Endothelial cell (in vitro differentiated cells): Measurements from ENCODE around the gene MED15. TPM values are rescaled to one million over a fixed set of nuclear protein-coding genes. Genes with fewer than 3 reads are reported as not detected.
"Not testable (repeated sequence)": the region's sequence is repeated elsewhere in the genome, so short reads cannot be mapped to it uniquely, and the experiment has no call there.

Experiments
- DNase-seq: peaks from one replicate; pipeline ENCODE4 v3.0.0; 2021; ENCODE audit warnings: low spot score
- H3K27ac Mint-ChIP-seq: one replicate; pipeline ENCODE4 v1.8.0; 2021; ENCODE audit warnings: mixed read lengths, inconsistent platforms; ENCODE audit not compliant: unreplicated experiment
- H3K27me3 Mint-ChIP-seq: one replicate; pipeline ENCODE4 v1.8.0; 2021; ENCODE audit warnings: mild to moderate bottlenecking, moderate library complexity, mixed read lengths, inconsistent platforms; ENCODE audit not compliant: unreplicated experiment
- H3K36me3 Mint-ChIP-seq: one replicate; pipeline ENCODE4 v1.8.0; 2021; ENCODE audit warnings: mild to moderate bottlenecking, low read depth, mixed read lengths, inconsistent platforms; ENCODE audit not compliant: unreplicated experiment
- H3K4me1 Mint-ChIP-seq: one replicate; pipeline ENCODE4 v1.8.0; 2021; ENCODE audit warnings: mild to moderate bottlenecking, mixed read lengths, inconsistent platforms; ENCODE audit not compliant: unreplicated experiment
- H3K4me3 Mint-ChIP-seq: one replicate; pipeline ENCODE4 v1.8.0; 2021; ENCODE audit warnings: mild to moderate bottlenecking, mixed read lengths, inconsistent platforms; ENCODE audit not compliant: unreplicated experiment
- H3K9me3 Mint-ChIP-seq: one replicate; pipeline ENCODE4 v1.8.0; 2021; ENCODE audit warnings: mixed read lengths, inconsistent platforms; ENCODE audit not compliant: unreplicated experiment
- CTCF ChIP-seq: fragments of 200-600 bp; sonication (generic); IDR thresholded peaks from one replicate; pipeline ENCODE4 v1.5.0; 2021; ENCODE audit warnings: antibody characterized with exemption; ENCODE audit not compliant: unreplicated experiment
- total RNA-seq: library from RNA; stranded (reverse); fragmentation: NEBNext Ultra II Directional; extraction: Animal tissue kit (Norgen Biotek cat#: 25700); gene quantifications from one replicate; pipeline ENCODE4 v1.2.1, GENCODE V29; 2021; ENCODE audit not compliant: unreplicated experiment

MED15 gene
- total RNA-seq, 1 donor from 2014 or later, result 165 TPM

GRCh38 chr22:20619045-20619892 lies 111.9 kb downstream of the MED15 start:
- Mint-ChIP-seq H3K36me3 (no peaks in the 10 kb centered on the region), H3K27me3 (no peaks in the 10 kb centered on the region), H3K4me1 (peaks cover 3% of the 10 kb centered on the region), H3K9me3 (no peaks in the 10 kb centered on the region), H3K4me3 (no peak overlapping the region), H3K27ac (no peak overlapping the region)
- TF ChIP-seq CTCF, result no peak
- no peak for DNase-seq

GRCh38 chr22:20619893-20620194 lies 112.4 kb downstream of the MED15 start:
- not testable (repeated sequence) for H3K27me3 Mint-ChIP-seq, H3K36me3 Mint-ChIP-seq, H3K9me3 Mint-ChIP-seq, DNase-seq, H3K27ac Mint-ChIP-seq, H3K4me1 Mint-ChIP-seq, H3K4me3 Mint-ChIP-seq

GRCh38 chr22:20621162-20621561 lies 113.8 kb downstream of the MED15 start:
- no peak overlapping the region for H3K4me3 Mint-ChIP-seq
- no peaks in the 10 kb centered on the region for H3K36me3 Mint-ChIP-seq
- no peak for DNase-seq
- no peak for TF ChIP-seq CTCF
- peaks cover 3% of the 10 kb centered on the region for H3K4me1 Mint-ChIP-seq
- H3K27me3 Mint-ChIP-seq, result no peaks in the 10 kb centered on the region
- H3K9me3 Mint-ChIP-seq, result no peaks in the 10 kb centered on the region
- no peak overlapping the region for H3K27ac Mint-ChIP-seq

- H3K27ac Mint-ChIP-seq, result no peak overlapping the region
- DNase-seq, result no peak
- no peaks in the 10 kb centered on the region for H3K27me3 Mint-ChIP-seq
- H3K9me3 Mint-ChIP-seq, result no peaks in the 10 kb centered on the region
- no peaks in the 10 kb centered on the region for H3K4me1 Mint-ChIP-seq
- H3K36me3 Mint-ChIP-seq, result no peaks in the 10 kb centered on the region
- no peak overlapping the region for H3K4me3 Mint-ChIP-seq
- TF ChIP-seq CTCF, result no peak
Measured at GRCh38 chr22:20622650-20623339, 115.4 kb downstream of the MED15 start.

- TF ChIP-seq CTCF, result no peak
- H3K27ac Mint-ChIP-seq, result no peak overlapping the region
- no peak for DNase-seq
- no peaks in the 10 kb centered on the region for H3K9me3 Mint-ChIP-seq
- H3K4me3 Mint-ChIP-seq, result no peak overlapping the region
- no peaks in the 10 kb centered on the region for H3K4me1 Mint-ChIP-seq
- H3K36me3 Mint-ChIP-seq, result no peaks in the 10 kb centered on the region
- no peaks in the 10 kb centered on the region for H3K27me3 Mint-ChIP-seq
Measured at GRCh38 chr22:20624161-20624616, 116.8 kb downstream of the MED15 start.
